Activated T-cell treated with anti-CD3 and anti-CD28 coated beads for 4 hours (primary cell): Measurements from ENCODE around the gene RAB3IL1.

Experiments used
- DNase-seq: peaks from one replicate; pipeline ENCODE4 v3.0.0-alpha.2; 2020

The RAB3IL1 gene

GRCh38 chr11:61951484-61952135 is 34.2 kb upstream of the RAB3IL1 start:
- DNase-seq, result no peak

GRCh38 chr11:61950035-61950547 is 32.7 kb upstream of the RAB3IL1 start, which contains the start of gene BEST1:
Gene BEST1 (plus strand): TSS chr11:61950351. CDS start chr11:61951807, 1,456 bp downstream.
- DNase-seq, result no peak

GRCh38 chr11:61949169-61950034 is 32.0 kb upstream of the RAB3IL1 start:
- no peak for DNase-seq

- DNase-seq, result no peak
Observed at GRCh38 chr11:61948505-61948904, 31.1 kb upstream of the RAB3IL1 start.

GRCh38 chr11:61947486-61948210 is 30.3 kb upstream of the RAB3IL1 start:
- DNase-seq, result peak; percentile 41

- DNase-seq, result no peak
Observed at GRCh38 chr11:61946894-61947293, 29.5 kb upstream of the RAB3IL1 start.

- no peak for DNase-seq
Observed at GRCh38 chr11:61945191-61945590, 27.8 kb upstream of the RAB3IL1 start.

GRCh38 chr11:61940466-61940865 is 23.1 kb upstream of the RAB3IL1 start:
- no peak for DNase-seq

- DNase-seq, result no peak
Observed at GRCh38 chr11:61935861-61936260, 18.5 kb upstream of the RAB3IL1 start.

- DNase-seq, result no peak
Observed at GRCh38 chr11:61930933-61931332, 13.6 kb upstream of the RAB3IL1 start.

GRCh38 chr11:61928606-61929005 is 11.2 kb upstream of the RAB3IL1 start:
- no peak for DNase-seq

GRCh38 chr11:61927501-61927900 is 10.1 kb upstream of the RAB3IL1 start:
- no peak for DNase-seq

GRCh38 chr11:61926235-61926634 is 8.9 kb upstream of the RAB3IL1 start:
- DNase-seq, result no peak

GRCh38 chr11:61925736-61926135 is 8.4 kb upstream of the RAB3IL1 start:
- DNase-seq, result no peak

GRCh38 chr11:61924064-61924455 is 6.7 kb upstream of the RAB3IL1 start:
- DNase-seq, result no peak

- DNase-seq, result no peak
Observed at GRCh38 chr11:61923166-61924063, 6.0 kb upstream of the RAB3IL1 start.

GRCh38 chr11:61922539-61922938 is 5.2 kb upstream of the RAB3IL1 start:
- DNase-seq, result no peak

GRCh38 chr11:61921446-61921845 is 4.1 kb upstream of the RAB3IL1 start:
- DNase-seq, result no peak

- DNase-seq, result no peak
Observed at GRCh38 chr11:61919705-61920631, 2.6 kb upstream of the RAB3IL1 start.

GRCh38 chr11:61918938-61919704 is 1.8 kb upstream of the RAB3IL1 start:
- no peak for DNase-seq
